A549 (cell line): ENCODE data around the gene WNT1. TPM values are rescaled to one million over a fixed set of nuclear protein-coding genes. Genes with fewer than 3 reads are reported as not detected.

Source experiments
- ATAC-seq, 2 experiments: fragments of 200-7000 bp in 1 of 2; fragments of >200 bp in 1 of 2; cut with Nextera tagmentation in 1 of 2; cut with Tn5 transposase in 1 of 2; 3 replicates each; pipeline versions ENCODE4 v1.8.0 to v1.9.1; 2018 to 2020; ENCODE audit warnings: mild to moderate bottlenecking in 1 of 2, moderate library complexity in 1 of 2
- CTCF ChIA-PET: fragments of 300-600 bp; sonication (Branson Sonifier 250); formaldehyde crosslinking; extraction: SDS; loops from one replicate; lab custom pipeline; 2021; ENCODE audit warnings: antibody characterized with exemption, inconsistent platforms; lab: Yijun Ruan, JAX
- POLR2A ChIA-PET: fragments of 350-600 bp; formaldehyde crosslinking; extraction: SDS; loops from one replicate; lab custom pipeline; 2021; ENCODE audit warnings: antibody characterized with exemption, inconsistent platforms; lab: Yijun Ruan, JAX
- DNase-seq, 2 experiments: peaks; one replicate each; pipeline versions ENCODE4 v3.0.0 to v3.0.0-alpha.2; 2011 to 2016; ENCODE audit warnings: low read depth in 1 of 2, low spot score in 1 of 2
- FAIRE-seq: peaks from 2 replicates; lab custom pipeline; 2011; peaks lifted over from hg19 to GRCh38; lab: Jason Lieb, UNC
- H3K27ac ChIP-seq, 2 experiments: fragments of >200 bp; sonication (Bioruptor Twin); formaldehyde crosslinking; 3 replicates each; pipeline ENCODE4 v1.5.1; 2016 to 2017
- H3K4me1 ChIP-seq: fragments of >200 bp; sonication (Bioruptor Twin); formaldehyde crosslinking; 3 replicates; pipeline ENCODE4 v1.6.1; 2016
- H3K4me2 ChIP-seq: fragments of >200 bp; sonication (Bioruptor Twin); formaldehyde crosslinking; 3 replicates; pipeline ENCODE4 v1.6.1; 2016
- H3K4me3 ChIP-seq: fragments of >200 bp; sonication (Bioruptor Twin); formaldehyde crosslinking; 3 replicates; pipeline ENCODE4 v1.5.1; 2016
- H3K9me3 ChIP-seq: fragments of >200 bp; sonication (Bioruptor Twin); formaldehyde crosslinking; 3 replicates; pipeline ENCODE4 v1.6.1; 2016
- BCL3 ChIP-seq: fragments of >200 bp; sonication (Bioruptor Twin); formaldehyde crosslinking; IDR thresholded peaks from 3 replicates; pipeline ENCODE4 v1.6.1; 2016
- CBX2 ChIP-seq: fragments of 200-600 bp; sonication (generic); IDR thresholded peaks from 2 replicates; pipeline ENCODE4 v1.6.1; 2016; ENCODE audit warnings: low read depth, mild to moderate bottlenecking, borderline replicate concordance
- CEBPB ChIP-seq, 2 experiments: fragments of >200 bp in 1 of 2; sonication (Bioruptor Twin) in 1 of 2; formaldehyde crosslinking in 1 of 2; IDR thresholded peaks; 2 replicates each; pipeline ENCODE4 v1.6.1; 2012 to 2016
- CHD2 ChIP-seq: fragments of 150-350 bp; IDR thresholded peaks from 2 replicates; pipeline ENCODE4 v1.6.1; 2014; ENCODE audit warnings: low read length; ENCODE audit not compliant: partially characterized antibody
- CTCF ChIP-seq: fragments of >200 bp; sonication (Bioruptor Twin); formaldehyde crosslinking; IDR thresholded peaks from 3 replicates; pipeline ENCODE4 v1.5.1; 2016
- ELK1 ChIP-seq: fragments of 150-350 bp; IDR thresholded peaks from 2 replicates; pipeline ENCODE4 v1.6.1; 2014; ENCODE audit warnings: low read depth, mild to moderate bottlenecking, low read length
- ESRRA ChIP-seq: fragments of 150-350 bp; IDR thresholded peaks from 2 replicates; pipeline ENCODE4 v1.6.1; 2014; ENCODE audit warnings: mild to moderate bottlenecking, low read length, borderline replicate concordance
- FOSL2 ChIP-seq, 2 experiments: fragments of 450-650 bp in 1 of 2; fragments of >200 bp in 1 of 2; sonication (Bioruptor Twin) in 1 of 2; formaldehyde crosslinking; IDR thresholded peaks; 2 replicates each; pipeline versions ENCODE4 v1.5.0 to v1.6.1; 2016 to 2020; ENCODE audit warnings: mild to moderate bottlenecking in 1 of 2, moderate library complexity in 1 of 2
- HDAC2 ChIP-seq: fragments of 200-600 bp; sonication (generic); IDR thresholded peaks from 2 replicates; pipeline ENCODE4 v1.6.1; 2016
- HES2 ChIP-seq: fragments of >200 bp; sonication (Bioruptor Twin); formaldehyde crosslinking; IDR thresholded peaks from 2 replicates; pipeline ENCODE4 v1.6.1; 2016
- HEYL ChIP-seq: fragments of 250-450 bp; sonication (Bioruptor Pico); IDR thresholded peaks from 2 replicates; pipeline ENCODE4 v1.8.0; 2021; ENCODE audit warnings: mild to moderate bottlenecking, moderate library complexity
- HOXB5 ChIP-seq: fragments of 250-450 bp; sonication (Bioruptor Pico); IDR thresholded peaks from 2 replicates; pipeline ENCODE4 v1.5.0; 2020; ENCODE audit warnings: mild to moderate bottlenecking, moderate library complexity
- JUN ChIP-seq, 2 experiments: fragments of >200 bp; sonication (Bioruptor Twin); formaldehyde crosslinking; IDR thresholded peaks; 2 replicates in 1 of 2; 3 replicates in 1 of 2; pipeline ENCODE4 v1.6.1; 2016 to 2017
- KDM1A ChIP-seq: fragments of 200-600 bp; sonication (generic); IDR thresholded peaks from 2 replicates; pipeline ENCODE4 v1.6.1; 2016; ENCODE audit warnings: low read depth, mild to moderate bottlenecking
- MAFK ChIP-seq: fragments of 450-650 bp; IDR thresholded peaks from 2 replicates; pipeline ENCODE4 v1.6.1; 2014; ENCODE audit not compliant: partially characterized antibody
- MAZ ChIP-seq: fragments of 150-350 bp; IDR thresholded peaks from 2 replicates; pipeline ENCODE4 v1.6.1; 2014; ENCODE audit warnings: antibody characterized with exemption, low read depth, low read length, borderline replicate concordance
- NPAS2 ChIP-seq: fragments of 250-450 bp; sonication (Bioruptor Pico); IDR thresholded peaks from 2 replicates; pipeline ENCODE4 v1.8.0; 2022; ENCODE audit warnings: mild to moderate bottlenecking, moderate library complexity, borderline replicate concordance
- PHF8 ChIP-seq: fragments of 200-600 bp; sonication (generic); IDR thresholded peaks from 2 replicates; pipeline ENCODE4 v1.6.1; 2016; ENCODE audit warnings: low read depth, mild to moderate bottlenecking, antibody characterized with exemption, moderate library complexity, borderline replicate concordance
- POLR2AphosphoS2 ChIP-seq: conservative IDR thresholded peaks from 2 replicates; pipeline ENCODE4 v1.6.1; 2012; ENCODE audit warnings: low read length, improper control_type of control experiment, inconsistent platforms
- RFX5 ChIP-seq: fragments of 450-650 bp; IDR thresholded peaks from 2 replicates; pipeline ENCODE4 v1.7.1; 2014; ENCODE audit warnings: antibody characterized with exemption, mild to moderate bottlenecking, moderate library complexity
- SMC3 ChIP-seq: fragments of >200 bp; sonication (Bioruptor Twin); formaldehyde crosslinking; IDR thresholded peaks from 3 replicates; pipeline ENCODE4 v1.6.1; 2018; ENCODE audit warnings: inconsistent platforms
- TP53 ChIP-seq: fragments of 250-450 bp; sonication (Bioruptor Pico); IDR thresholded peaks from 2 replicates; pipeline ENCODE4 v1.5.0; 2021; ENCODE audit warnings: mild to moderate bottlenecking, moderate library complexity
- USF2 ChIP-seq: fragments of 450-650 bp; IDR thresholded peaks from 2 replicates; pipeline ENCODE4 v1.6.1; 2014; ENCODE audit warnings: antibody characterized with exemption
- ZC3H11A ChIP-seq: fragments of 450-650 bp; IDR thresholded peaks from 2 replicates; pipeline ENCODE4 v1.6.1; 2014; ENCODE audit warnings: antibody characterized with exemption, mild to moderate bottlenecking
- ZFP36 ChIP-seq: fragments of 450-650 bp; IDR thresholded peaks from 2 replicates; pipeline ENCODE4 v1.6.1; 2014; ENCODE audit warnings: borderline replicate concordance; ENCODE audit not compliant: partially characterized antibody
- WGBS: methylation state at CpG from one replicate; pipeline ENCODE4 v1.1.6; 2017; ENCODE audit errors: missing lambda C conversion rate; 5-methylcytosine and 5-hydroxymethylcytosine counted together
- polyA plus RNA-seq, 4 experiments: library from polyadenylated mRNA; depleted of rRNA in 3 of 4; stranded (reverse); fragments of >200 nt; fragmentation: RNase III in 1 of 4; extraction: RNeasy Plus Mini Kit Qiagen cat#74134 plus additional on column Dnase treatment in 1 of 4; gene quantifications; 2 replicates in 3 of 4; 3 replicates in 1 of 4; pipeline ENCODE4 v1.2.3, GENCODE V29; 2011 to 2017

The WNT1 gene
- polyA plus RNA-seq, 2 of the 4 experiments (the other 2 are of a cell fraction), result not detected

GRCh38 chr12:49000346-49000745, 22.2 kb downstream of the WNT1 start:
- CTCF ChIA-PET, result interaction anchor here (0.9 to 77.5 kb wide), 7 partner anchors 15 to 120 kb away, joined by 3 to 2584 read pairs (median 5); partner anchors contain the start of genes ARF3, FKBP11, PRKAG1 and WNT1
- 90% methylated on average over 2 of the region's 2 CpGs for WGBS
- Histone ChIP-seq H3K9me3 (no peaks in the 10 kb centered on the region), H3K4me2 (peak overlapping the region; percentile 82; the same call in 1 of the 3 replicates), H3K4me3 (no peak overlapping the region), H3K4me1 (peaks cover 19% of the 10 kb centered on the region), H3K27ac (no peak overlapping the region; a peak in 1 of 6 replicates)
- TF ChIP-seq MAZ, result no peak
- TF ChIP-seq CBX2, result no peak
- TF ChIP-seq PHF8, result no peak
- no peak for TF ChIP-seq CTCF
- no peak for TF ChIP-seq HDAC2
- no peak for TF ChIP-seq ZC3H11A
- TF ChIP-seq NPAS2 (CRISPR knock-in tag), result no peak
- no peak for TF ChIP-seq MAFK
- TF ChIP-seq CHD2, result no peak
- TF ChIP-seq KDM1A, result no peak
- FAIRE-seq, result no peak
- no peak for ATAC-seq
- no peak for DNase-seq
- POLR2A ChIA-PET, result no interaction called here

GRCh38 chr12:49008943-49009342, 30.8 kb downstream of the WNT1 start:
- ChIA-PET CTCF (interaction anchor here (0.8 to 77.5 kb wide), 4 partner anchors 9 to 80 kb away, joined by 3 to 2584 read pairs (median 10); partner anchors contain the start of genes ARF3, FKBP11, WNT1 and WNT10B), POLR2A (no interaction called here)
- Histone ChIP-seq H3K9me3 (no peaks in the 10 kb centered on the region), H3K4me3 (no peak overlapping the region), H3K27ac (no peak overlapping the region), H3K4me2 (peak overlapping the region; percentile 35), H3K4me1 (peaks cover 15% of the 10 kb centered on the region)
- ATAC-seq (peak in 1 of 2 experiments; percentile 56; a peak in 3 of 6 replicates), DNase-seq (no peak), FAIRE-seq (no peak)
- WGBS, result 52% methylated on average over 1 of the region's 1 CpG
- no peak for TF ChIP-seq MAFK
- TF ChIP-seq HEYL, result no peak
- no peak for TF ChIP-seq PHF8
- TF ChIP-seq SMC3, result no peak
- TF ChIP-seq USF2, result no peak
- TF ChIP-seq TP53 (CRISPR knock-in tag), result no peak
- TF ChIP-seq POLR2AphosphoS2, result no peak
- TF ChIP-seq ELK1, result no peak
- TF ChIP-seq JUN (IDR thresholded peaks at IDR 0.05), result no peak
- no peak for TF ChIP-seq CBX2
- TF ChIP-seq HDAC2, result no peak
- no peak for TF ChIP-seq ESRRA

- no peak overlapping the region for H3K4me3 ChIP-seq
- TF ChIP-seq BCL3, result no peak
- no peak for TF ChIP-seq FOSL2 (IDR thresholded peaks at IDR 0.05)
- no peak for TF ChIP-seq FOSL2 (CRISPR knock-in tag; IDR thresholded peaks at IDR 0.05)
- no peak for TF ChIP-seq ZFP36
- TF ChIP-seq CBX2, result no peak
- no peak for TF ChIP-seq HOXB5 (CRISPR knock-in tag)
- no peak for TF ChIP-seq JUN (IDR thresholded peaks at IDR 0.05)
- no peak for TF ChIP-seq RFX5
- TF ChIP-seq HEYL, result no peak
- no peak for TF ChIP-seq HES2
- no peak for TF ChIP-seq USF2
- TF ChIP-seq CEBPB (IDR thresholded peaks at IDR 0.05), result no peak
- no peak overlapping the region for H3K4me2 ChIP-seq
- WGBS, result 81% methylated on average over 3 of the region's 3 CpGs
- POLR2A ChIA-PET, result no interaction called here
- no peak overlapping the region for H3K27ac ChIP-seq
- H3K4me1 ChIP-seq, result peaks cover 15% of the 10 kb centered on the region
- H3K9me3 ChIP-seq, result no peaks in the 10 kb centered on the region
- ATAC-seq (peak in 1 of 2 experiments; percentile 16; a peak in 1 of 6 replicates), DNase-seq (no peak), FAIRE-seq (no peak)
- CTCF ChIA-PET, result interaction anchor here (0.5 to 77.5 kb wide), 8 partner anchors 10 to 138 kb away, joined by 3 to 2584 read pairs (median 4); partner anchors contain the start of genes ARF3, FKBP11, WNT1 and WNT10B
Measured at GRCh38 chr12:49010092-49010668, 32.1 kb downstream of the WNT1 start.
